Measurements from ENCODE around the gene DAPK2. TPM values are rescaled to one million over a fixed set of nuclear protein-coding genes. Genes with fewer than 3 reads are reported as not detected.
A peak's percentile ranks its signal among the peaks of the same experiment; 100 is the strongest.

Gene DAPK2
- total RNA-seq, 6 experiments from 2014 or later = 2.1 to 5.7 (median 5.1) TPM

- H3K27ac Mint-ChIP-seq = no peak overlapping the region
- no peak for DNase-seq
- H3K9me3 Mint-ChIP-seq = no peaks in the 10 kb centered on the region
- H3K36me3 Mint-ChIP-seq (ENCODE audit: low read depth) = no peaks in the 10 kb centered on the region
- no peak for TF ChIP-seq CTCF (IDR thresholded peaks at IDR 0.05)
- peaks cover 32% of the 10 kb centered on the region for H3K4me1 Mint-ChIP-seq (ENCODE audit: low read depth)
- H3K4me3 Mint-ChIP-seq = no peak overlapping the region
- H3K27me3 Mint-ChIP-seq (ENCODE audit: insufficient read depth) = no peaks in the 10 kb centered on the region; the same call in 1 of the 2 replicates
Observed at GRCh38 chr15:63918901-63919348, 127.4 kb downstream of the DAPK2 start.

GRCh38 chr15:63918317-63918672 lies 128.0 kb downstream of the DAPK2 start:
- Mint-ChIP-seq H3K9me3 (no peaks in the 10 kb centered on the region), H3K4me1 (ENCODE audit: low read depth) (peaks cover 38% of the 10 kb centered on the region), H3K27ac (no peak overlapping the region), H3K4me3 (no peak overlapping the region), H3K36me3 (ENCODE audit: low read depth) (no peaks in the 10 kb centered on the region), H3K27me3 (ENCODE audit: insufficient read depth) (no peaks in the 10 kb centered on the region; the same call in 1 of the 2 replicates)
- no peak for TF ChIP-seq CTCF (IDR thresholded peaks at IDR 0.05)
- DNase-seq = no peak

- TF ChIP-seq CTCF (IDR thresholded peaks at IDR 0.05) = no peak
- no peak for DNase-seq
- Mint-ChIP-seq H3K36me3 (ENCODE audit: low read depth) (no peaks in the 10 kb centered on the region), H3K9me3 (no peaks in the 10 kb centered on the region), H3K27ac (no peak overlapping the region), H3K4me1 (ENCODE audit: low read depth) (peaks cover 38% of the 10 kb centered on the region), H3K4me3 (no peak overlapping the region), H3K27me3 (ENCODE audit: insufficient read depth) (no peaks in the 10 kb centered on the region; the same call in 1 of the 2 replicates)
Observed at GRCh38 chr15:63917588-63918316, 128.5 kb downstream of the DAPK2 start.

- Mint-ChIP-seq H3K27ac (no peak overlapping the region), H3K9me3 (no peaks in the 10 kb centered on the region), H3K4me1 (ENCODE audit: low read depth) (peaks cover 38% of the 10 kb centered on the region), H3K27me3 (ENCODE audit: insufficient read depth) (no peaks in the 10 kb centered on the region; the same call in 1 of the 2 replicates), H3K36me3 (ENCODE audit: low read depth) (no peaks in the 10 kb centered on the region), H3K4me3 (no peak overlapping the region)
- TF ChIP-seq CTCF (IDR thresholded peaks at IDR 0.05) = peak; percentile 68
- DNase-seq = peak; percentile 18
Observed at GRCh38 chr15:63915873-63916771, 130.2 kb downstream of the DAPK2 start.

GRCh38 chr15:63915209-63915872 lies 130.9 kb downstream of the DAPK2 start:
- Mint-ChIP-seq H3K27me3 (ENCODE audit: insufficient read depth) (no peaks in the 10 kb centered on the region; the same call in 1 of the 2 replicates), H3K9me3 (no peaks in the 10 kb centered on the region), H3K27ac (no peak overlapping the region), H3K4me1 (ENCODE audit: low read depth) (peaks cover 35% of the 10 kb centered on the region), H3K36me3 (ENCODE audit: low read depth) (no peaks in the 10 kb centered on the region), H3K4me3 (no peak overlapping the region)
- DNase-seq = no peak
- no peak for TF ChIP-seq CTCF (IDR thresholded peaks at IDR 0.05)

Measured in HFFc6 (cell line).